ENCODE measurements around the gene OPRPN.

Gene OPRPN, protein sequence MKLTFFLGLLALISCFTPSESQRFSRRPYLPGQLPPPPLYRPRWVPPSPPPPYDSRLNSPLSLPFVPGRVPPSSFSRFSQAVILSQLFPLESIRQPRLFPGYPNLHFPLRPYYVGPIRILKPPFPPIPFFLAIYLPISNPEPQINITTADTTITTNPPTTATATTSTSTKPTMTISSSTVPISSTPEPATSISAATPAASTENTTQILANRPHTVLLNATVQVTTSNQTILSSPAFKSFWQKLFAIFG

DNA sequence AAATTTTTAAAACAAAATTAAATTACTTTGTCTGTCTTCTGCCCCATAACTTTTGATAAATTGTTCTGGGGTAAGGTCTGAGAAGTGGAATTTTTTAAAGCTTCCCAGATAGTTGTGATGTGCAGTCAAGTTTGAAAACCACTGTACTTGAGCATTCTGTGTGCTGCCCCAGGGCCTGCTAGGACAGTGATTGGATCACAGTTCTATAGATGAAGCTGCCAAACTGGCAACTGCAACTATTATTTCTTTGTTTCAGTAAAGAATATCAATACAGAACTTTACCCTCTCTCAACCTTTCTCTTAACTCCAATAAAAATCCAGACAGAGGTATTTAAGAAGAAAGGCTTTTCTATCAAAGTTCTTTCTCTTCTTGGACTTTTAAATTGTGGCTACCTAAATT lies at the start of gene OPRPN:
Gene OPRPN (plus strand): TSS at position 361 of the 400 bp plus-strand sequence. CDS start 1,346 bp downstream, outside the sequence.
- Histone ChIP-seq H3K4me3 (ENCODE audit: low read depth in 1 of 2, low read length in 2 of 2) (no peak within 1 kb of the TSS), H3K4me1 (ENCODE audit: control insufficient read depth in 1 of 2, insufficient read depth in 2 of 2, low read length in 2 of 2) (no peaks in the 10 kb centered on the region), H3K27ac (ENCODE audit: low read depth, low read length) (no peak within 1 kb of the TSS), H3K9me3 (ENCODE audit: control insufficient read depth in 1 of 2, low read length in 2 of 2) (no peaks in the 10 kb centered on the region), H3K27me3 (ENCODE audit: control insufficient read depth in 1 of 2, insufficient read depth in 2 of 2, low read length in 2 of 2) (no peaks in the 10 kb centered on the region), H3K9ac (ENCODE audit: low read depth in 1 of 2, low read length in 2 of 2) (no peak within 1 kb of the TSS), H3K36me3 (ENCODE audit: control insufficient read depth in 1 of 2, insufficient read depth in 2 of 2, low read length in 2 of 2) (no peaks in the 10 kb centered on the region)

DNA sequence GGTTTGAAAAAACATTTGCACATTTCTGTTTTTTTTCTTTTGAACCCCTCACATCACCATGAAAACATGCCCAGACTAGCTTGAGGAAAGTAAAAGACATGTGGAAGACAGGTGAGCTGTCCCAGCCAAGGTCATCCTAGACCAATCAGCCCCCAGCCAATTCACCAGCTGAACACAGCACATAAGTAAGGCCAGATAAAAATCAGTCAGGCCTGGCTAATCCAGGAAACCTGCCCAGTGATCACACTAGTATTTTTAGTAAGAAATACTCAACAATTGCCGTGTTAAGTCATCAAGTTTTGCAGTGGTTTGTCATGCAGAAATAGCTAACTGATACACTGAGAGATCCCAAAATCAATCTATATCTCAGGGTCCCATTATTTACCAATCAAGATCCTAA lies 41.6 kb upstream of the OPRPN start:
- Histone ChIP-seq H3K4me1 (ENCODE audit: control insufficient read depth in 1 of 2, insufficient read depth in 2 of 2, low read length in 2 of 2) (no peaks in the 10 kb centered on the region), H3K4me3 (ENCODE audit: low read depth in 1 of 2, low read length in 2 of 2) (no peak overlapping the region), H3K9ac (ENCODE audit: low read depth in 1 of 2, low read length in 2 of 2) (no peak overlapping the region), H3K9me3 (ENCODE audit: control insufficient read depth in 1 of 2, low read length in 2 of 2) (no peaks in the 10 kb centered on the region), H3K36me3 (ENCODE audit: control insufficient read depth in 1 of 2, insufficient read depth in 2 of 2, low read length in 2 of 2) (no peaks in the 10 kb centered on the region), H3K27ac (ENCODE audit: low read depth, low read length) (no peak overlapping the region), H3K27me3 (ENCODE audit: control insufficient read depth in 1 of 2, insufficient read depth in 2 of 2, low read length in 2 of 2) (no peaks in the 10 kb centered on the region)

DNA sequence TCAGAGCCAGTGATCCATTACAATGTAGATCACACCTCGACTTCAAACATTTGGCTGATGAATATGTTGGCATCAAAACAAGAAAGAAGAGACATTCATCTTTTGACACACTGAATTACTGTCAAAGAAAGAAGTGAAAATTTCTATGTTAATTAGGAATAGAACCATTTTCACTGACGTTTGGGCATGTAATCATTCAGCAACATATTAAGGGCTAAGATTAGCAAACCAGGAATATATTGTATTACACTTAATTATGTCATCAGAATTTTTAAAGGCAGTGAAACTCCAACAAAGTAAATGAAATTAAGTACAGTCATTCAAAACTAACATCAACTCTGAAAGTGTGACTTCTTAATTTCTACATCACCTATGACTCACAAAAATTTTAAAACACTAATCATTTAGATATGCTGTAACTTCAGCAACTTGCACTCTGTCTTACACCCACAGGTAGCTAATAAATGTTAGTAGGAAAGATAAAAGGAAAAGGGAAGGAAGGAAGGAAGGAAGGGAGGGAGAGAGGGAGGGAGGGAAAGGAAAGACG lies 38.6 kb upstream of the OPRPN start:
- no peaks in the 10 kb centered on the region for H3K9me3 ChIP-seq (ENCODE audit: control insufficient read depth in 1 of 2, low read length in 2 of 2)
- H3K4me1 ChIP-seq (ENCODE audit: control insufficient read depth in 1 of 2, insufficient read depth in 2 of 2, low read length in 2 of 2), result no peaks in the 10 kb centered on the region
- no peaks in the 10 kb centered on the region for H3K27me3 ChIP-seq (ENCODE audit: control insufficient read depth in 1 of 2, insufficient read depth in 2 of 2, low read length in 2 of 2)
- no peaks in the 10 kb centered on the region for H3K36me3 ChIP-seq (ENCODE audit: control insufficient read depth in 1 of 2, insufficient read depth in 2 of 2, low read length in 2 of 2)
- no peak overlapping the region for H3K4me3 ChIP-seq (ENCODE audit: low read depth in 1 of 2, low read length in 2 of 2)
- no peak overlapping the region for H3K9ac ChIP-seq (ENCODE audit: low read depth in 1 of 2, low read length in 2 of 2)
- H3K27ac ChIP-seq (ENCODE audit: low read depth, low read length), result no peak overlapping the region

DNA sequence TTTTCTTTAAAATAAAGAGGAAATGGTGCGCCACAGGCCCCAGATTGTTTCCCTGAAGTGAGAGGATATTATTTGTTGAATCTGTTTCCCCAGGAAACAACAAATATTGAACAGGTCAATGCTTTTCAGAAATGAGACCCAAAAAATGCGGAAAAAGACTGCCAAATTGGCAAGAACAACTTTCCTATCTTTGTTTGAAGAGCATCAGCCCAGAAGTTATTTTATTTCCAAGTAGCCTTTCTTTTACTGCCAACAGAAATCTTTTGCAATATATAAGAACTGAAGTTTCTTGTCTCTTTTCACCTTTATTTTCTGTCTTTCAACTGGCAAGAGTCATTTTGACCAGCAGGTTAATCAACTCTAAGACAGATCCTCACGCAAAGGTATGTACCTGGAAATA lies 37.3 kb upstream of the OPRPN start, which contains the start of gene SMR3A:
Gene SMR3A (plus strand): TSS at position 301 of the 400 bp plus-strand sequence. CDS start 1,356 bp downstream, outside the sequence.
- no peak within 1 kb of the TSS for H3K9ac ChIP-seq (ENCODE audit: low read depth in 1 of 2, low read length in 2 of 2)
- no peaks in the 10 kb centered on the region for H3K36me3 ChIP-seq (ENCODE audit: control insufficient read depth in 1 of 2, insufficient read depth in 2 of 2, low read length in 2 of 2)
- no peaks in the 10 kb centered on the region for H3K4me1 ChIP-seq (ENCODE audit: control insufficient read depth in 1 of 2, insufficient read depth in 2 of 2, low read length in 2 of 2)
- H3K27me3 ChIP-seq (ENCODE audit: control insufficient read depth in 1 of 2, insufficient read depth in 2 of 2, low read length in 2 of 2), result no peaks in the 10 kb centered on the region
- H3K4me3 ChIP-seq (ENCODE audit: low read depth in 1 of 2, low read length in 2 of 2), result no peak within 1 kb of the TSS
- H3K27ac ChIP-seq (ENCODE audit: low read depth, low read length), result no peak within 1 kb of the TSS
- no peaks in the 10 kb centered on the region for H3K9me3 ChIP-seq (ENCODE audit: control insufficient read depth in 1 of 2, low read length in 2 of 2)

DNA sequence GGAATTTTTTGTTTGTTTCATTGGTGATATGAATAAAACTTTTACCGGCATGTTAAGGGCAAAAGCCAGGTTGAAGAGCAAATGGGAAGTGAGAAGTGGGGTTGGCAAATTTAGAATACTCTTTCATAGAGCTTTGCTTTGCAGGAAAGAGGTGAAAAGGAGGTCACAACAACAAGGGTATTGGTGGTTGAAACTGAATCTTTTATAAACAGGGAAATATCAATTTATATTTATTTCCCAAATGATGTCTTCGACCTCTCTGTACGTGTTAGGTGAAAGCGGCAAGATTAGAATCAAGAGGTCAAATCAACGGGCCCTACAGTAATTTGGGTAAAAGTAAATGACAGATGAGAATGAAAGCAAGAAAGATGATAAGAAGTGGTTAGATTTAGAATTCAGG lies 33.7 kb upstream of the OPRPN start:
- Histone ChIP-seq H3K27ac (ENCODE audit: low read depth, low read length) (no peak overlapping the region), H3K9ac (ENCODE audit: low read depth in 1 of 2, low read length in 2 of 2) (no peak overlapping the region), H3K36me3 (ENCODE audit: control insufficient read depth in 1 of 2, insufficient read depth in 2 of 2, low read length in 2 of 2) (no peaks in the 10 kb centered on the region), H3K4me3 (ENCODE audit: low read depth in 1 of 2, low read length in 2 of 2) (no peak overlapping the region), H3K27me3 (ENCODE audit: control insufficient read depth in 1 of 2, insufficient read depth in 2 of 2, low read length in 2 of 2) (no peaks in the 10 kb centered on the region), H3K9me3 (ENCODE audit: control insufficient read depth in 1 of 2, low read length in 2 of 2) (no peaks in the 10 kb centered on the region), H3K4me1 (ENCODE audit: control insufficient read depth in 1 of 2, insufficient read depth in 2 of 2, low read length in 2 of 2) (no peaks in the 10 kb centered on the region)

DNA sequence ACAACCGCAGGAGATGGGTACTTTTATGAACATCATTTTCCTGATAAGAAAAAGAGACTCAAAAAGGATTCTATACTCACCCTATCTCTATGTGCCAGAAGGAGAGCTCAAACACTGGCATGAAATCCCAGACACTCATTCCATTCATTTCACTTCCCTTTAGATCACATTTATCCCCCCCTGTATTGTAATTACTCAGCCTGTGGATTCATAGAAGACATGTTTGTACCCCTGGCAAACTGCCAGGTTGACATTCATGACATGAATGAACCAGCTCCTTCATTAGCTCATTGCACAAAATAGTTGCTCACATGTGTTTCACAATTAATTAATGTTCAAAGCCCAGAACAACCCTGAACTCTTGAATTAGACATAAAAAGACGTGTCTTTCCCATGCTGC lies 32.3 kb upstream of the OPRPN start:
- no peaks in the 10 kb centered on the region for H3K36me3 ChIP-seq (ENCODE audit: control insufficient read depth in 1 of 2, insufficient read depth in 2 of 2, low read length in 2 of 2)
- H3K4me1 ChIP-seq (ENCODE audit: control insufficient read depth in 1 of 2, insufficient read depth in 2 of 2, low read length in 2 of 2), result no peaks in the 10 kb centered on the region
- no peaks in the 10 kb centered on the region for H3K27me3 ChIP-seq (ENCODE audit: control insufficient read depth in 1 of 2, insufficient read depth in 2 of 2, low read length in 2 of 2)
- no peaks in the 10 kb centered on the region for H3K9me3 ChIP-seq (ENCODE audit: control insufficient read depth in 1 of 2, low read length in 2 of 2)
- H3K27ac ChIP-seq (ENCODE audit: low read depth, low read length), result no peak overlapping the region
- H3K9ac ChIP-seq (ENCODE audit: low read depth in 1 of 2, low read length in 2 of 2), result no peak overlapping the region
- no peak overlapping the region for H3K4me3 ChIP-seq (ENCODE audit: low read depth in 1 of 2, low read length in 2 of 2)

DNA sequence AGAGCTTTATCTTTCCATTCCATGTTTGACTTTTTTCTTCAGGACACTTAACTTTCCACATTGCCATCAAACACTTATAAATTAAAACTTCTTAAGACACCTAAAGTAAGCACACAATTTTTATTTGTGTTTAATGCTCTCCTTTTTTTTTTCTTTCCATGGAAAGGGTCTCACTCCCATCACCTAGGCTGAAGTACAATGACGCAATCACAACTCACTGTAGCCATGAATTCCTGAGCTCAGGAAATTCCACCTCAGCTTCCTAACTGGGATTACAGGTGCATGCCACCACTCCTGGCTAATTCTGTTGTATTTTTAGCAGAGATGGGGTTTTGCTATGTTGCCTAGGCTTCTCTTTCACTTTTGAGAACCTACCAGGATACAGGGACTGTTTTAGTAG lies 29.9 kb upstream of the OPRPN start:
- Histone ChIP-seq H3K9me3 (ENCODE audit: control insufficient read depth in 1 of 2, low read length in 2 of 2) (no peaks in the 10 kb centered on the region), H3K36me3 (ENCODE audit: control insufficient read depth in 1 of 2, insufficient read depth in 2 of 2, low read length in 2 of 2) (no peaks in the 10 kb centered on the region), H3K27ac (ENCODE audit: low read depth, low read length) (no peak overlapping the region), H3K4me1 (ENCODE audit: control insufficient read depth in 1 of 2, insufficient read depth in 2 of 2, low read length in 2 of 2) (no peaks in the 10 kb centered on the region), H3K27me3 (ENCODE audit: control insufficient read depth in 1 of 2, insufficient read depth in 2 of 2, low read length in 2 of 2) (no peaks in the 10 kb centered on the region), H3K4me3 (ENCODE audit: low read depth in 1 of 2, low read length in 2 of 2) (no peak overlapping the region), H3K9ac (ENCODE audit: low read depth in 1 of 2, low read length in 2 of 2) (no peak overlapping the region)

DNA sequence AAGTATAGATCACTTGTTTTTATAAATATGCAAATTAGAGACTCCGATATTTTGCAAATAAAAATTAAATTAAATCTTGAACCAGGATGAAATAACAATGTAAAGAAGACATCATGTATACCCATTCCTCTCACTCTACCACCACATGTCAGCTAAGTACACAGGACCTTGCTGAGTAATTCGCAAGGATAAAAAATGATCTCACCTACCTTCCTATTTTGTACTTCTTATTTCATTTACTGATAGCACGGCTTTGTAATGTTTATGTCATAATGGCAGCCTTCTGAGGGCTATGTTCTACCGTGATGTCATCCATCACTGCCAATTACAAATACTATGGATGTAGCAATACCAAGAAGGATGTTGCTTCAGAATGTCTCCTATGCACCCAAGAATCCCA lies 25.8 kb upstream of the OPRPN start:
- Histone ChIP-seq H3K27ac (ENCODE audit: low read depth, low read length) (no peak overlapping the region), H3K4me3 (ENCODE audit: low read depth in 1 of 2, low read length in 2 of 2) (no peak overlapping the region), H3K4me1 (ENCODE audit: control insufficient read depth in 1 of 2, insufficient read depth in 2 of 2, low read length in 2 of 2) (no peaks in the 10 kb centered on the region), H3K36me3 (ENCODE audit: control insufficient read depth in 1 of 2, insufficient read depth in 2 of 2, low read length in 2 of 2) (no peaks in the 10 kb centered on the region), H3K9me3 (ENCODE audit: control insufficient read depth in 1 of 2, low read length in 2 of 2) (no peaks in the 10 kb centered on the region), H3K9ac (ENCODE audit: low read depth in 1 of 2, low read length in 2 of 2) (no peak overlapping the region), H3K27me3 (ENCODE audit: control insufficient read depth in 1 of 2, insufficient read depth in 2 of 2, low read length in 2 of 2) (no peaks in the 10 kb centered on the region)

DNA sequence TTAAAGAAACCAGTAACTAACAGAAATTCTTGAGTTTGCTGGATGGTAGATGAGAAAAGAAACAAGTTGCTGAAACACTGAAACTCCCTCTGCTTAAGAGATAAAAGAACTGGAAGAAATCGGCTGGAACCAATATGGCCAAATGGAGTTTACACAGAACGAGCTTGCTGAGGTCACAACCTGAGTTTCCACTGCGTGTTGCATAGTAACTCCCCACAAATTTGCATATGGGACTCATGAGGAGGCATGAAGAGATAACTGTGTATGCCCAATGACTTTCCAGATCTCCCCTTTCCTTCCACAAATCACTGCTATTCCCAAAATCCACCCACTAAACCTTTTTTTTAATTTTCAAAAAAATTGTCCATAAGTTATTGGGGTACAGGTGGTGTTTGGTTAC lies 25.0 kb upstream of the OPRPN start:
- Histone ChIP-seq H3K36me3 (ENCODE audit: control insufficient read depth in 1 of 2, insufficient read depth in 2 of 2, low read length in 2 of 2) (no peaks in the 10 kb centered on the region), H3K4me3 (ENCODE audit: low read depth in 1 of 2, low read length in 2 of 2) (no peak overlapping the region), H3K27me3 (ENCODE audit: control insufficient read depth in 1 of 2, insufficient read depth in 2 of 2, low read length in 2 of 2) (no peaks in the 10 kb centered on the region), H3K9me3 (ENCODE audit: control insufficient read depth in 1 of 2, low read length in 2 of 2) (no peaks in the 10 kb centered on the region), H3K27ac (ENCODE audit: low read depth, low read length) (no peak overlapping the region), H3K9ac (ENCODE audit: low read depth in 1 of 2, low read length in 2 of 2) (no peak overlapping the region), H3K4me1 (ENCODE audit: control insufficient read depth in 1 of 2, insufficient read depth in 2 of 2, low read length in 2 of 2) (no peaks in the 10 kb centered on the region)

DNA sequence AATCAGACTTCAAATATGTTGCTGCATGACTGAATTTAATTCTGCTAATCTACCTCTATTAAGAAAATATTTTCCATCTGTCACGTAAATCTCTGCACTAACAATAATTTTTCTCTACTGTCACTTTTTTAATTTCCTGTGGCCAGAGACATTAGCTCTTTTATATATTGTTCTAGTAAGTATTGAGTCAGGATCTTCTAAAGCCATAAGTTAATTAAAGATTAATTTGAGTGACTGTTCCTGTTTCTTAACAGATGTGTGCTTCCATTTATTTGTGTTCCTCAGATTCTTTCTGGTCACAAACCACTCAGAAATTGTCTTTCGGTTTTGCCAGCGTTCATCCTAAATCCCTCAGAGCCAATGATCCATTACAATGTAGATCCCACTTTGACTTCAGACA lies 17.2 kb upstream of the OPRPN start:
- H3K9ac ChIP-seq (ENCODE audit: low read depth in 1 of 2, low read length in 2 of 2), result no peak overlapping the region
- no peaks in the 10 kb centered on the region for H3K4me1 ChIP-seq (ENCODE audit: control insufficient read depth in 1 of 2, insufficient read depth in 2 of 2, low read length in 2 of 2)
- no peaks in the 10 kb centered on the region for H3K27me3 ChIP-seq (ENCODE audit: control insufficient read depth in 1 of 2, insufficient read depth in 2 of 2, low read length in 2 of 2)

More for the DNA sequence above, 17.2 kb upstream of the OPRPN start:
- no peaks in the 10 kb centered on the region for H3K9me3 ChIP-seq (ENCODE audit: control insufficient read depth in 1 of 2, low read length in 2 of 2)
- H3K27ac ChIP-seq (ENCODE audit: low read depth, low read length), result no peak overlapping the region
- H3K4me3 ChIP-seq (ENCODE audit: low read depth in 1 of 2, low read length in 2 of 2), result no peak overlapping the region
- H3K36me3 ChIP-seq (ENCODE audit: control insufficient read depth in 1 of 2, insufficient read depth in 2 of 2, low read length in 2 of 2), result no peaks in the 10 kb centered on the region

Measured in duodenal mucosa (tissue), 2 donors.